SK-N-SH (cell line): ENCODE data around the gene FIZ1. TPM values are rescaled to one million over a fixed set of nuclear protein-coding genes. Genes with fewer than 3 reads are reported as not detected.

Experiments
- CTCF ChIA-PET: fragments of 300-600, 350-600 bp; formaldehyde crosslinking; extraction: SDS; loops from one replicate; lab custom pipeline; 2021; lab: Yijun Ruan, JAX
- POLR2A ChIA-PET: fragments of 350-600 bp; sonication (Branson Sonifier 250); formaldehyde crosslinking; extraction: SDS; loops from one replicate; lab custom pipeline; 2020; ENCODE audit warnings: antibody characterized with exemption, inconsistent platforms; lab: Yijun Ruan, JAX
- DNase-seq: peaks from one replicate; pipeline ENCODE4 v3.0.0; 2012
- H2AFZ ChIP-seq: fragments of 200-600 bp; sonication (generic); 2 replicates; pipeline ENCODE4 v1.8.1; 2016; ENCODE audit warnings: antibody characterized with exemption, mild to moderate bottlenecking, low read depth
- H3F3A ChIP-seq: fragments of 200-600 bp; sonication (generic); replicated peaks from 2 replicates; pipeline ENCODE3; 2016; ENCODE audit warnings: antibody characterized with exemption, mild to moderate bottlenecking; ENCODE audit not compliant: insufficient read depth
- H3K27ac ChIP-seq, 2 experiments: fragments of 200-500 bp in 1 of 2; fragments of 200-600 bp in 1 of 2; sonication (Bioruptor generic) in 1 of 2; sonication (generic), shearing (Covaris generic) in 1 of 2; 2 replicates each; pipeline versions ENCODE4 v1.5.1 to v1.6.1; 2014 to 2016; ENCODE audit warnings: low read depth in 2 of 2, inconsistent platforms in 1 of 2, low read length in 1 of 2, mild to moderate bottlenecking in 1 of 2, mixed read lengths in 1 of 2
- H3K27me3 ChIP-seq: fragments of 200-600 bp; sonication (generic), shearing (Covaris generic); 2 replicates; pipeline ENCODE4 v1.6.1; 2016; ENCODE audit warnings: mixed run types; ENCODE audit not compliant: insufficient read depth
- H3K36me3 ChIP-seq, 2 experiments: fragments of 200-500 bp in 1 of 2; fragments of 200-600 bp in 1 of 2; sonication (Bioruptor generic) in 1 of 2; sonication (generic) in 1 of 2; replicated peaks in 1 of 2; 2 replicates each; pipeline versions ENCODE3 to v1.5.1; 2014 to 2016; ENCODE audit warnings: low read length in 1 of 2, mild to moderate bottlenecking in 1 of 2; ENCODE audit not compliant: insufficient read depth in 2 of 2, control insufficient read depth in 1 of 2
- H3K4me1 ChIP-seq, 2 experiments: fragments of 200-500 bp in 1 of 2; fragments of 200-600 bp in 1 of 2; sonication (Bioruptor generic) in 1 of 2; sonication (generic), shearing (Covaris generic) in 1 of 2; 2 replicates each; pipeline versions ENCODE4 v1.5.1 to v1.6.1; 2014 to 2016; ENCODE audit warnings: low read depth in 1 of 2, low read length in 1 of 2, mixed run types in 1 of 2; ENCODE audit not compliant: insufficient read depth in 2 of 2, control insufficient read depth in 1 of 2
- H3K4me2 ChIP-seq: fragments of 200-600 bp; sonication (generic), shearing (Covaris generic); 2 replicates; pipeline ENCODE4 v1.6.1; 2017; ENCODE audit warnings: mixed run types
- H3K4me3 ChIP-seq, 2 experiments: fragments of 200-500 bp in 1 of 2; fragments of 200-600 bp in 1 of 2; sonication (Bioruptor generic) in 1 of 2; sonication (generic), shearing (Covaris generic) in 1 of 2; 2 replicates each; pipeline versions ENCODE4 v1.5.1 to v1.8.1; 2014 to 2016; ENCODE audit warnings: low read depth in 2 of 2, inconsistent platforms in 1 of 2, low read length in 1 of 2, mild to moderate bottlenecking in 1 of 2, mixed read lengths in 1 of 2, moderate library complexity in 1 of 2
- H3K79me2 ChIP-seq: fragments of 200-600 bp; sonication (generic); 2 replicates; pipeline ENCODE4 v1.8.1; 2017; ENCODE audit warnings: mild to moderate bottlenecking; ENCODE audit not compliant: insufficient read depth
- H3K9ac ChIP-seq: fragments of 200-600 bp; sonication (generic); 2 replicates; pipeline ENCODE4 v1.6.1; 2017; ENCODE audit warnings: mixed run types
- H3K9me2 ChIP-seq: fragments of 200-600 bp; sonication (generic); 2 replicates; pipeline ENCODE4 v1.6.1; 2017; ENCODE audit warnings: mixed run types
- H3K9me3 ChIP-seq: fragments of 200-600 bp; sonication (generic); 2 replicates; pipeline ENCODE4 v1.6.1; 2017; ENCODE audit warnings: mixed run types, mild to moderate bottlenecking, moderate library complexity
- H4K20me1 ChIP-seq: fragments of 200-600 bp; sonication (generic); 2 replicates; pipeline ENCODE4 v1.6.1; 2017; ENCODE audit warnings: mild to moderate bottlenecking, mixed run types; ENCODE audit not compliant: insufficient read depth
- EP300 ChIP-seq, 2 experiments: IDR thresholded peaks; 2 replicates each; pipeline versions ENCODE4 v1.4.0 to v1.6.1; 2012; ENCODE audit warnings: borderline replicate concordance in 1 of 2, low read depth in 1 of 2, low read length in 1 of 2
- EZH2phosphoT487 ChIP-seq: fragments of 200-600 bp; sonication (generic); IDR thresholded peaks from 2 replicates; pipeline ENCODE4 v1.6.1; 2017; ENCODE audit warnings: low read depth, mixed run types, mild to moderate bottlenecking, antibody characterized with exemption, moderate library complexity, borderline replicate concordance
- FOSL2 ChIP-seq: IDR thresholded peaks from 2 replicates; pipeline ENCODE4 v1.4.0; 2012; ENCODE audit warnings: low read depth, mild to moderate bottlenecking, moderate library complexity, borderline replicate concordance
- FOXJ3 ChIP-seq: sonication (generic); formaldehyde crosslinking; IDR thresholded peaks from 2 replicates; pipeline ENCODE4 v1.5.1; 2020; ENCODE audit warnings: mild to moderate bottlenecking, missing genetic modification reagents
- FOXM1 ChIP-seq: IDR thresholded peaks from 2 replicates; pipeline ENCODE4 v1.4.0; 2012; ENCODE audit warnings: low read depth, mild to moderate bottlenecking
- GATA2 ChIP-seq: sonication (generic); formaldehyde crosslinking; IDR thresholded peaks from 2 replicates; pipeline ENCODE4 v1.5.0; 2020; ENCODE audit warnings: mild to moderate bottlenecking, missing genetic modification reagents
- MAX ChIP-seq: IDR thresholded peaks from 2 replicates; pipeline ENCODE4 v1.4.0; 2012; ENCODE audit warnings: low read depth
- MXI1 ChIP-seq: IDR thresholded peaks from 2 replicates; pipeline ENCODE4 v1.6.1; 2012; ENCODE audit warnings: mild to moderate bottlenecking, low read depth, low read length, improper control_type of control experiment
- NFIC ChIP-seq: IDR thresholded peaks from 2 replicates; pipeline ENCODE4 v1.4.0; 2012; ENCODE audit warnings: borderline replicate concordance
- RCOR1 ChIP-seq: fragments of 150-350 bp; IDR thresholded peaks from 2 replicates; pipeline ENCODE4 v1.6.1; 2017; ENCODE audit warnings: antibody characterized with exemption, low read length
- SIN3A ChIP-seq: IDR thresholded peaks from 2 replicates; pipeline ENCODE4 v1.6.1; 2012; ENCODE audit warnings: low read depth, mild to moderate bottlenecking, low read length, moderate library complexity, borderline replicate concordance
- SMC3 ChIP-seq: IDR thresholded peaks from 2 replicates; pipeline ENCODE4 v1.6.1; 2012; ENCODE audit warnings: low read depth, low read length, improper control_type of control experiment
- TAF1 ChIP-seq: IDR thresholded peaks from 2 replicates; pipeline ENCODE4 v1.6.1; 2012; ENCODE audit warnings: low read depth, mild to moderate bottlenecking, low read length, moderate library complexity, borderline replicate concordance
- TCF12 ChIP-seq: IDR thresholded peaks from 2 replicates; pipeline ENCODE4 v1.4.0; 2012
- TEAD4 ChIP-seq: IDR thresholded peaks from 2 replicates; pipeline ENCODE4 v1.4.0; 2012; ENCODE audit warnings: mild to moderate bottlenecking, borderline replicate concordance; ENCODE audit not compliant: insufficient read depth
- USF1 ChIP-seq: IDR thresholded peaks from 2 replicates; pipeline ENCODE4 v1.4.0; 2012; ENCODE audit warnings: low read depth, borderline replicate concordance
- polyA plus RNA-seq, 3 experiments: library from polyadenylated mRNA; depleted of rRNA; stranded (reverse); fragments of >200 nt; gene quantifications; 2 replicates each; pipeline ENCODE4 v1.2.3, GENCODE V29; 2012
- TF ChIP-seq, protein P1 (sequence below): IDR thresholded peaks from 2 replicates; pipeline ENCODE4 v1.6.1; 2012; ENCODE audit warnings: mild to moderate bottlenecking, low read depth, low read length, moderate library complexity
- TF ChIP-seq, protein P2 (sequence below): IDR thresholded peaks from 2 replicates; pipeline ENCODE4; 2012
- TF ChIP-seq, protein P3 (sequence below): fragments of 150-350 bp; IDR thresholded peaks from 2 replicates; pipeline ENCODE4 v1.6.1; 2016; ENCODE audit warnings: mild to moderate bottlenecking, low read depth, low read length

The FIZ1 gene
- polyA plus RNA-seq, 1 of the 3 experiments (the other 2 are of a cell fraction) = 5.7 TPM

- H3K27ac ChIP-seq = no peak overlapping the region
- H3K9me2 ChIP-seq = no peaks in the 10 kb centered on the region
- no peaks in the 10 kb centered on the region for H3K27me3 ChIP-seq
- no peaks in the 10 kb centered on the region for H3K79me2 ChIP-seq
- no peak for TF ChIP-seq FOXM1
- TF ChIP-seq, protein P1, sequence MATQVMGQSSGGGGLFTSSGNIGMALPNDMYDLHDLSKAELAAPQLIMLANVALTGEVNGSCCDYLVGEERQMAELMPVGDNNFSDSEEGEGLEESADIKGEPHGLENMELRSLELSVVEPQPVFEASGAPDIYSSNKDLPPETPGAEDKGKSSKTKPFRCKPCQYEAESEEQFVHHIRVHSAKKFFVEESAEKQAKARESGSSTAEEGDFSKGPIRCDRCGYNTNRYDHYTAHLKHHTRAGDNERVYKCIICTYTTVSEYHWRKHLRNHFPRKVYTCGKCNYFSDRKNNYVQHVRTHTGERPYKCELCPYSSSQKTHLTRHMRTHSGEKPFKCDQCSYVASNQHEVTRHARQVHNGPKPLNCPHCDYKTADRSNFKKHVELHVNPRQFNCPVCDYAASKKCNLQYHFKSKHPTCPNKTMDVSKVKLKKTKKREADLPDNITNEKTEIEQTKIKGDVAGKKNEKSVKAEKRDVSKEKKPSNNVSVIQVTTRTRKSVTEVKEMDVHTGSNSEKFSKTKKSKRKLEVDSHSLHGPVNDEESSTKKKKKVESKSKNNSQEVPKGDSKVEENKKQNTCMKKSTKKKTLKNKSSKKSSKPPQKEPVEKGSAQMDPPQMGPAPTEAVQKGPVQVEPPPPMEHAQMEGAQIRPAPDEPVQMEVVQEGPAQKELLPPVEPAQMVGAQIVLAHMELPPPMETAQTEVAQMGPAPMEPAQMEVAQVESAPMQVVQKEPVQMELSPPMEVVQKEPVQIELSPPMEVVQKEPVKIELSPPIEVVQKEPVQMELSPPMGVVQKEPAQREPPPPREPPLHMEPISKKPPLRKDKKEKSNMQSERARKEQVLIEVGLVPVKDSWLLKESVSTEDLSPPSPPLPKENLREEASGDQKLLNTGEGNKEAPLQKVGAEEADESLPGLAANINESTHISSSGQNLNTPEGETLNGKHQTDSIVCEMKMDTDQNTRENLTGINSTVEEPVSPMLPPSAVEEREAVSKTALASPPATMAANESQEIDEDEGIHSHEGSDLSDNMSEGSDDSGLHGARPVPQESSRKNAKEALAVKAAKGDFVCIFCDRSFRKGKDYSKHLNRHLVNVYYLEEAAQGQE = no peak
- TF ChIP-seq USF1 = no peak
- no peak for TF ChIP-seq EP300 (IDR thresholded peaks at IDR 0.05; ENCODE audit: borderline replicate concordance in 1 of 2, low read depth in 1 of 2, low read length in 1 of 2)
- TF ChIP-seq FOXJ3 (CRISPR knock-in tag) = no peak
- TF ChIP-seq MXI1 = no peak
- no peak for TF ChIP-seq NFIC
- TF ChIP-seq TEAD4 = no peak
- no peak for TF ChIP-seq SIN3A
- TF ChIP-seq GATA2 (CRISPR knock-in tag) = no peak
- TF ChIP-seq, protein P2, sequence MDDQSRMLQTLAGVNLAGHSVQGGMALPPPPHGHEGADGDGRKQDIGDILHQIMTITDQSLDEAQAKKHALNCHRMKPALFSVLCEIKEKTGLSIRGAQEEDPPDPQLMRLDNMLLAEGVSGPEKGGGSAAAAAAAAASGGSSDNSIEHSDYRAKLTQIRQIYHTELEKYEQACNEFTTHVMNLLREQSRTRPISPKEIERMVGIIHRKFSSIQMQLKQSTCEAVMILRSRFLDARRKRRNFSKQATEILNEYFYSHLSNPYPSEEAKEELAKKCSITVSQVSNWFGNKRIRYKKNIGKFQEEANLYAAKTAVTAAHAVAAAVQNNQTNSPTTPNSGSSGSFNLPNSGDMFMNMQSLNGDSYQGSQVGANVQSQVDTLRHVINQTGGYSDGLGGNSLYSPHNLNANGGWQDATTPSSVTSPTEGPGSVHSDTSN = no peak
- no peak for TF ChIP-seq SMC3
- TF ChIP-seq MAX = no peak
- TF ChIP-seq FOSL2 = no peak
- TF ChIP-seq, protein P3, sequence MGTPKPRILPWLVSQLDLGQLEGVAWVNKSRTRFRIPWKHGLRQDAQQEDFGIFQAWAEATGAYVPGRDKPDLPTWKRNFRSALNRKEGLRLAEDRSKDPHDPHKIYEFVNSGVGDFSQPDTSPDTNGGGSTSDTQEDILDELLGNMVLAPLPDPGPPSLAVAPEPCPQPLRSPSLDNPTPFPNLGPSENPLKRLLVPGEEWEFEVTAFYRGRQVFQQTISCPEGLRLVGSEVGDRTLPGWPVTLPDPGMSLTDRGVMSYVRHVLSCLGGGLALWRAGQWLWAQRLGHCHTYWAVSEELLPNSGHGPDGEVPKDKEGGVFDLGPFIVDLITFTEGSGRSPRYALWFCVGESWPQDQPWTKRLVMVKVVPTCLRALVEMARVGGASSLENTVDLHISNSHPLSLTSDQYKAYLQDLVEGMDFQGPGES = no peak
- no peak for TF ChIP-seq RCOR1
- no peak for TF ChIP-seq TAF1
- TF ChIP-seq TCF12 = no peak
- no peak for TF ChIP-seq EZH2phosphoT487
- H3K4me1 ChIP-seq = no peaks in the 10 kb centered on the region
- H3F3A ChIP-seq = no peaks in the 10 kb centered on the region
- no peak overlapping the region for H2AFZ ChIP-seq
- no peaks in the 10 kb centered on the region for H3K9me3 ChIP-seq
- ChIA-PET POLR2A (no interaction called here), CTCF (interaction anchor here (1.2 kb wide), 1 partner anchor 13 kb away, joined by 3 read pairs; the partner anchor contains the start of gene ZNF579)
- no peak overlapping the region for H3K4me2 ChIP-seq
- H3K9ac ChIP-seq = no peak overlapping the region
- H3K4me3 ChIP-seq = no peak overlapping the region
- DNase-seq = no peak
- H4K20me1 ChIP-seq = no peaks in the 10 kb centered on the region
- H3K36me3 ChIP-seq = no peaks in the 10 kb centered on the region
These were observed 31.5 kb downstream of the FIZ1 start for GRCh38 chr19:55567708-55568328.
